Caco-2 (cell line): ENCODE data around the gene KCTD8. TPM values are rescaled to one million over a fixed set of nuclear protein-coding genes. Genes with fewer than 3 reads are reported as not detected.

ENCODE experiments used
- BruUV-seq: library from RNA; stranded (reverse); fragments of 400-500 nt; replicated peaks from 2 replicates; lab custom pipeline; 2021; lab: Mats Ljungman, UMichigan
- CTCF ChIA-PET: fragments of 300-600 bp; sonication (Branson Sonifier 250); formaldehyde crosslinking; loops from one replicate; lab custom pipeline; 2022; ENCODE audit warnings: antibody characterized with exemption; lab: Charles Lee
- POLR2A ChIA-PET: fragments of 300-600 bp; sonication (Branson Sonifier 250); formaldehyde crosslinking; loops from one replicate; lab custom pipeline; 2022; ENCODE audit warnings: antibody characterized with exemption; lab: Charles Lee
- DNase-seq, 2 experiments: peaks; one replicate each; pipeline versions ENCODE4 v3.0.0 to v3.0.0-alpha.2; 2020 to 2022
- H3K27me3 ChIP-seq: replicated peaks from 2 replicates; pipeline ENCODE4 v1.6.0; 2011; ENCODE audit warnings: low read length; ENCODE audit not compliant: control insufficient read depth, insufficient read depth
- H3K36me3 ChIP-seq: 2 replicates; pipeline ENCODE4 v1.5.1; 2011; ENCODE audit warnings: low read length; ENCODE audit not compliant: control insufficient read depth, insufficient read depth
- H3K4me1 ChIP-seq: fragments of 250-450 bp; sonication (Bioruptor Pico); 2 replicates; pipeline ENCODE4 v1.5.1; 2020; ENCODE audit warnings: mild to moderate bottlenecking
- H3K4me3 ChIP-seq: 2 replicates; pipeline ENCODE4 v1.5.1; 2011; ENCODE audit warnings: low read depth, mild to moderate bottlenecking, control low read depth, low read length
- H3K9me3 ChIP-seq: fragments of 250-450 bp; sonication (Bioruptor Pico); 2 replicates; pipeline ENCODE4 v1.5.1; 2020; ENCODE audit warnings: mild to moderate bottlenecking, moderate library complexity
- H3K27ac Mint-ChIP-seq: one replicate; pipeline ENCODE4 v1.8.0; 2022; ENCODE audit warnings: mixed read lengths; ENCODE audit not compliant: unreplicated experiment
- H3K27me3 Mint-ChIP-seq: one replicate; pipeline ENCODE4 v1.8.0; 2022; ENCODE audit warnings: mixed read lengths; ENCODE audit not compliant: insufficient read depth, unreplicated experiment
- H3K36me3 Mint-ChIP-seq: one replicate; pipeline ENCODE4 v1.8.0; 2022; ENCODE audit warnings: mild to moderate bottlenecking, mixed read lengths; ENCODE audit not compliant: insufficient read depth, unreplicated experiment
- H3K4me1 Mint-ChIP-seq: one replicate; pipeline ENCODE4 v1.8.0; 2022; ENCODE audit warnings: low read depth, mixed read lengths; ENCODE audit not compliant: unreplicated experiment
- H3K4me3 Mint-ChIP-seq: one replicate; pipeline ENCODE4 v1.8.0; 2022; ENCODE audit warnings: mild to moderate bottlenecking, moderate library complexity, mixed read lengths; ENCODE audit not compliant: unreplicated experiment
- H3K9me3 Mint-ChIP-seq: one replicate; pipeline ENCODE4 v1.8.0; 2022; ENCODE audit warnings: mixed read lengths; ENCODE audit not compliant: unreplicated experiment
- CTCF ChIP-seq, 2 experiments: fragments of 200-600 bp in 1 of 2; IDR thresholded peaks; 1 replicate in 1 of 2; 2 replicates in 1 of 2; pipeline versions ENCODE4 v1.5.1 to v1.8.0; 2011 to 2022; ENCODE audit warnings: antibody characterized with exemption in 1 of 2, control low read depth in 1 of 2, inconsistent platforms in 1 of 2, low read depth in 1 of 2, low read length in 1 of 2, mild to moderate bottlenecking in 1 of 2, moderate library complexity in 1 of 2; ENCODE audit not compliant: insufficient read depth in 1 of 2, severe bottlenecking in 1 of 2, unreplicated experiment in 1 of 2
- intact Hi-C: fragments of 100-400 bp; cut with micrococcal nuclease; formaldehyde crosslinking; loops from one replicate; pipeline ENCODE4 v1.10.0; 2022; ENCODE audit not compliant: unreplicated experiment
- total RNA-seq: library from RNA; stranded (reverse); gene quantifications from 2 replicates; pipeline ENCODE4 v1.2.3, GENCODE V29; 2022

The KCTD8 gene
- total RNA-seq, 1 experiment from 2014 or later: not detected

- Histone ChIP-seq H3K27me3 (no peaks in the 10 kb centered on the region), H3K4me1 (peaks cover 33% of the 10 kb centered on the region), H3K4me3 (no peak overlapping the region), H3K36me3 (no peaks in the 10 kb centered on the region), H3K9me3 (no peaks in the 10 kb centered on the region)
- Mint-ChIP-seq H3K27me3 (no peaks in the 10 kb centered on the region), H3K9me3 (peaks cover 14% of the 10 kb centered on the region), H3K36me3 (no peaks in the 10 kb centered on the region), H3K4me1 (peaks cover 19% of the 10 kb centered on the region), H3K27ac (no peak overlapping the region), H3K4me3 (no peak overlapping the region)
- no TSS peak for BruUV-seq
- ChIA-PET POLR2A (no interaction called here), CTCF (no interaction called here)
- DNase-seq: no peak
- intact Hi-C loops: no loop called here
- no peak for TF ChIP-seq CTCF (IDR thresholded peaks at IDR 0.05; ENCODE audit: insufficient read depth in 1 of 2, low read depth in 1 of 2, low read length in 1 of 2, severe bottlenecking in 1 of 2, unreplicated experiment in 1 of 2)
Measured at GRCh38 chr4:44145868-44146267, 302.7 kb downstream of the KCTD8 start.

GRCh38 chr4:44132526-44132925, 316.1 kb downstream of the KCTD8 start:
- ChIA-PET CTCF (no interaction called here), POLR2A (no interaction called here)
- peaks cover 9% of the 10 kb centered on the region for H3K9me3 Mint-ChIP-seq
- H3K4me3 ChIP-seq: no peak overlapping the region
- no peak overlapping the region for H3K4me3 Mint-ChIP-seq
- H3K4me1 ChIP-seq: 0 out of 2 replicates have a peak, but pooled peaks cover 6% of the 10 kb centered on the region
- no peaks in the 10 kb centered on the region for H3K4me1 Mint-ChIP-seq
- H3K27me3 ChIP-seq: no peaks in the 10 kb centered on the region
- no peaks in the 10 kb centered on the region for H3K36me3 ChIP-seq
- BruUV-seq: no TSS peak
- no peak for TF ChIP-seq CTCF (IDR thresholded peaks at IDR 0.05; ENCODE audit: insufficient read depth in 1 of 2, low read depth in 1 of 2, low read length in 1 of 2, severe bottlenecking in 1 of 2, unreplicated experiment in 1 of 2)
- no peak overlapping the region for H3K27ac Mint-ChIP-seq
- no peaks in the 10 kb centered on the region for H3K27me3 Mint-ChIP-seq
- intact Hi-C loops: no loop called here
- no peaks in the 10 kb centered on the region for H3K9me3 ChIP-seq
- peaks cover 7% of the 10 kb centered on the region for H3K36me3 Mint-ChIP-seq
- no peak for DNase-seq

Other genes starting within 250 kb of the KCTD8 start
- not detected in 2 replicates for gene YIPF7, start 202.8 kb upstream of the KCTD8 start, total RNA-seq
- gene GUF1, start 229.6 kb upstream of the KCTD8 start, total RNA-seq: 27.6 and 29.0 TPM in 2 replicates